OCI-LY7 (cell line): ENCODE results near the gene SLC66A1. TPM values are rescaled to one million over a fixed set of nuclear protein-coding genes. Genes with fewer than 3 reads are reported as not detected.

Source experiments
- BruUV-seq: library from RNA; stranded (reverse); fragments of 400-500 nt; replicated peaks from 2 replicates; lab custom pipeline; 2021; lab: Mats Ljungman, UMichigan
- CTCF ChIA-PET: fragments of 300-600 bp; sonication (Branson Sonifier 250); formaldehyde crosslinking; loops from one replicate; lab custom pipeline; 2022; ENCODE audit warnings: antibody characterized with exemption; ENCODE audit not compliant: unreplicated experiment; lab: Charles Lee
- POLR2A ChIA-PET: fragments of 300-600 bp; sonication (Branson Sonifier 250); formaldehyde crosslinking; loops from one replicate; lab custom pipeline; 2022; ENCODE audit warnings: antibody characterized with exemption; lab: Charles Lee
- DNase-seq: peaks from one replicate; pipeline ENCODE4 v3.0.0-alpha.2; 2015; ENCODE audit warnings: low spot score
- H2AFZ ChIP-seq: fragments of 200-600 bp; sonication (generic), shearing (Covaris generic); 2 replicates; pipeline ENCODE4 v1.6.1; 2014; ENCODE audit warnings: mild to moderate bottlenecking, antibody characterized with exemption, low read length, moderate library complexity
- H3K27ac ChIP-seq: fragments of 200-600 bp; sonication (generic); 2 replicates; pipeline ENCODE4 v1.5.1; 2014; ENCODE audit warnings: mixed run types, low read depth, mild to moderate bottlenecking, moderate library complexity, low read length, inconsistent platforms; ENCODE audit not compliant: poor library complexity, severe bottlenecking
- H3K36me3 ChIP-seq: fragments of 200-600 bp; sonication (generic); 2 replicates; pipeline ENCODE4 v1.6.1; 2014; ENCODE audit warnings: mild to moderate bottlenecking, antibody characterized with exemption, low read length, moderate library complexity, mixed read lengths; ENCODE audit not compliant: insufficient read depth
- H3K4me1 ChIP-seq: fragments of 200-600 bp; sonication (generic); 2 replicates; pipeline ENCODE4 v1.5.1; 2014; ENCODE audit warnings: mild to moderate bottlenecking, low read length; ENCODE audit not compliant: insufficient read depth, poor library complexity, severe bottlenecking
- H3K4me2 ChIP-seq: fragments of 200-600 bp; sonication (generic); 2 replicates; pipeline ENCODE4 v1.6.1; 2014; ENCODE audit warnings: mild to moderate bottlenecking, low read length
- H3K4me3 ChIP-seq: fragments of 200-600 bp; sonication (generic); 2 replicates; pipeline ENCODE4 v1.5.1; 2014; ENCODE audit warnings: mild to moderate bottlenecking, low read depth, low read length; ENCODE audit not compliant: poor library complexity, severe bottlenecking
- H3K79me2 ChIP-seq: fragments of 200-600 bp; sonication (generic); 2 replicates; pipeline ENCODE4 v1.6.1; 2016; ENCODE audit warnings: low read depth, mild to moderate bottlenecking, low read length, moderate library complexity, mixed read lengths; ENCODE audit not compliant: insufficient read depth
- H3K9me2 ChIP-seq: fragments of 200-600 bp; sonication (generic); 2 replicates; pipeline ENCODE4 v1.6.1; 2016; ENCODE audit warnings: mild to moderate bottlenecking, low read length, mixed read lengths; ENCODE audit not compliant: insufficient read depth
- H3K9me3 ChIP-seq: fragments of 200-600 bp; sonication (generic); 2 replicates; pipeline ENCODE4 v1.6.1; 2014; ENCODE audit warnings: mild to moderate bottlenecking, mixed run types, low read length, mixed read lengths
- H4K20me1 ChIP-seq: fragments of 200-600 bp; sonication (generic); 2 replicates; pipeline ENCODE4 v1.6.1; 2014; ENCODE audit warnings: mild to moderate bottlenecking, antibody characterized with exemption, low read length, moderate library complexity, mixed read lengths; ENCODE audit not compliant: insufficient read depth
- CTCF ChIP-seq: fragments of 200-600 bp; sonication (generic); conservative IDR thresholded peaks from 2 replicates; pipeline ENCODE4 v1.5.1; 2014; ENCODE audit warnings: mild to moderate bottlenecking, antibody characterized with exemption, low read length, moderate library complexity, mixed read lengths
- EZH2phosphoT487 ChIP-seq: fragments of 200-600 bp; sonication (generic); IDR thresholded peaks from 2 replicates; pipeline ENCODE4 v1.6.1; 2018; ENCODE audit warnings: low read depth, borderline replicate concordance, mild to moderate bottlenecking, mixed run types, antibody characterized with exemption, low read length, moderate library complexity, mixed read lengths
- intact Hi-C: fragments of 100-400 bp; cut with micrococcal nuclease; formaldehyde crosslinking; loops from one replicate; pipeline ENCODE4 v1.10.0; 2022; ENCODE audit not compliant: unreplicated experiment
- total RNA-seq, 2 experiments: library from RNA; depleted of rRNA in 1 of 2; stranded (reverse); fragments of >200 nt in 1 of 2; shearing (Covaris generic) in 1 of 2; gene quantifications; 2 replicates each; pipeline ENCODE4 v1.2.3, GENCODE V29; 2014 to 2022

The SLC66A1 gene
- total RNA-seq, 2 experiments from 2014 or later = 14.9 to 21.0 TPM

DNA sequence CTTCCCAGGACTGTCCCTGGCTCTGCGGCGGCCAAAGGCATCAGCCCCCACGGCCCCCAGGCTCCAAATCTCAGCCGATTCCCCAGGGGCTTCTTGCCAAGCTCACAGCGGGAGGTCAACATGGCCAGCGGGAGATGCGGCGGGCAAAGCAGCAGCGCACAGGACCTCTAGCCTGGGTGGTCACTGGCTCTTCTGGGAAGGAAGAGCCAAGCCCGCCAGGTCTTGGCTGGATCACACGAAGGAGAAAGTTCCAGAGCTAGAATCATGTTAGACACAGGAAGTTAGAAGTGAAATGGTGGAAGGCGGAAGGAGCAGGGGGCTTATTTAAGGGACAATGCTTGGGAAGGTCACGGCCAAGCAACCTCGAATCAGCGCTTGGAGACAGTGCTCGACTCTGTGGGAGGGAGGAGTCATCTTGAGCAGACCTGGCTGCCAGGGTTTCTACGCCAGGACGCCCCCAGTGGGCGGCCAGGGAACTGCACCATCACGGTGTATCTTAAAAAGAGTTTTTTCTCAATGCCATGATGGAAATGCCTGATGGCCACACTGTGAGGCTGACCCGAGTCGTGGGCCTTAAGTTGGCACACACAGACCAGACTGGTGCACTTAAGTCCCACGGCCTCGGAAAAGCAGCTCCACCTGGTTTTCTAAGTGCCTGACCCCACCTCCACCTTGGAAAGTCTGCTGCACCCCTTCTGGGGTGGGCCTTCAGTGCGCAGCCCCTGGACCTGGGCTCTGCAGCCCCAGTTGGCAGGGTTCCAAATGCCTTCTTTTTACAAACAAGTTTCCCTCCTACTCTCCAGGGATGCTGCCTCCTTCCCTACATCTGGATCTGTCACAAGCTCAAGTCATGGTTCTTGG is 29.3 kb downstream of the SLC66A1 start:
- no peaks in the 10 kb centered on the region for H3K4me1 ChIP-seq
- no peaks in the 10 kb centered on the region for H3K9me3 ChIP-seq
- no peak overlapping the region for H3K27ac ChIP-seq
- TF ChIP-seq CTCF (peak; percentile 88), EZH2phosphoT487 (no peak)
- no peaks in the 10 kb centered on the region for H3K79me2 ChIP-seq
- H3K4me3 ChIP-seq = no peak overlapping the region
- no TSS peak for BruUV-seq
- no peak overlapping the region for H3K4me2 ChIP-seq
- H4K20me1 ChIP-seq = no peaks in the 10 kb centered on the region
- peak; percentile 75 for DNase-seq
- no peaks in the 10 kb centered on the region for H3K9me2 ChIP-seq
- CTCF ChIA-PET = interaction anchor here (0.6 kb wide), 2 partner anchors 24 to 342 kb away, joined by 4 read pairs; no protein-coding TSS in a partner anchor
- H3K36me3 ChIP-seq = peaks cover 11% of the 10 kb centered on the region; the same call in 1 of the 2 replicates
- H2AFZ ChIP-seq = no peak overlapping the region
- intact Hi-C loops = loop anchor here (1.0 kb wide), 1 partner anchor 26 kb away; no protein-coding TSS in a partner anchor
- POLR2A ChIA-PET = no interaction called here

DNA sequence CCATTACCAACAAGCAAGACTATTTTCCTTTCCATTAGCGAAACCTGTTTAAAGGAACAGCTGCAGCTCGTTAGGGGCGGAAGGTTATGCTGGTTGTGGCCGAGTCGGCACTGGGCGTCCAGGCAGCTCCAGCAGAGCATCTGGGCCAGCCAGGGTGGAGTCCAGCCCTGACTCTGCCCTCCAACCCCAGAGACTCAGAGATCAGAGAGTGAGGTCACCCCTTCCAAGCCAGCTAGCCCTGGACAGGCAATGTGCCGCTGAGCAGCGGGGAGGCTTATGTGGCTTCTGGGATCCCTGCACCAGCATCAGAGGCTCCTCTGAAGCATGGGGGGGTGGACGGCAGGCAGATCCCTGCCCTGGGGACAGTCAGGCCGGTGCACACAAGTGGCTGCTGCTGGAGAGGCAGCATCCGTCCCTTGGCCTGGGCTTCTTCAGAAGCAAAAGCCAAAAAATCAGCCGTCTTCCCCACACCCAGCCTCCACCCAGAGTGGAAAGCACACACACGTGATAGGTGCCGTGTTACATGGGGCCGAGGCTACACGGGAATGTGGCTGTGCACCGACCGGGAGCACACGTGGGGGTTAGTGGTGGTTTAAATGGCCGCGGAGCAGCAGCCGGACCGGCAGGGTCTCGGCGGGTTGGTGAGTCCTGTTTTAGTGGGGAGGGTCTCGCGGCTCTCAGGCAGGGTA is 30.1 kb downstream of the SLC66A1 start:
- peaks cover 11% of the 10 kb centered on the region; the same call in 1 of the 2 replicates for H3K36me3 ChIP-seq
- intact Hi-C loops = no loop called here
- TF ChIP-seq EZH2phosphoT487 = no peak
- no peak for TF ChIP-seq CTCF
- no peak overlapping the region for H3K27ac ChIP-seq
- H2AFZ ChIP-seq = no peak overlapping the region
- H3K4me2 ChIP-seq = no peak overlapping the region
- no peak overlapping the region for H3K4me3 ChIP-seq
- H4K20me1 ChIP-seq = no peaks in the 10 kb centered on the region
- POLR2A ChIA-PET = no interaction called here
- no TSS peak for BruUV-seq
- no peak for DNase-seq
- H3K4me1 ChIP-seq = no peaks in the 10 kb centered on the region
- CTCF ChIA-PET = interaction anchor here (0.6 kb wide), 1 partner anchor 341 kb away, joined by 4 read pairs; no protein-coding TSS in a partner anchor
- no peaks in the 10 kb centered on the region for H3K79me2 ChIP-seq
- no peaks in the 10 kb centered on the region for H3K9me2 ChIP-seq
- no peaks in the 10 kb centered on the region for H3K9me3 ChIP-seq
